HepG2 (cell line): ENCODE data around the gene KCNJ6. TPM values are rescaled to one million over a fixed set of nuclear protein-coding genes. Genes with fewer than 3 reads are reported as not detected.

Experiments
- ATAC-seq: fragments of 200-7000 bp; cut with Tn5 transposase; 3 replicates; pipeline ENCODE4 v1.9.1; 2020; ENCODE audit warnings: mild to moderate bottlenecking, moderate library complexity
- BruUV-seq: library from RNA; stranded (reverse); fragments of 400-500 nt; replicated peaks from 2 replicates; lab custom pipeline; 2021; lab: Mats Ljungman, UMichigan
- CTCF ChIA-PET: fragments of 300-600 bp; formaldehyde crosslinking; extraction: SDS; loops from one replicate; lab custom pipeline; 2021; ENCODE audit warnings: low total read pairs, inconsistent platforms, low intra/inter-chr PET ratio; lab: Yijun Ruan, JAX
- POLR2A ChIA-PET: fragments of 350-600 bp; sonication (Branson Sonifier 250); formaldehyde crosslinking; loops from one replicate; lab custom pipeline; 2020; ENCODE audit warnings: antibody characterized with exemption, inconsistent platforms; lab: Yijun Ruan, JAX
- DNase-seq: peaks from one replicate; pipeline ENCODE4 v3.0.0-alpha.2; 2015; ENCODE audit warnings: low spot score
- FAIRE-seq: peaks from 3 replicates; lab custom pipeline; 2011; peaks lifted over from hg19 to GRCh38; lab: Jason Lieb, UNC
- H2AFZ ChIP-seq: one replicate; pipeline ENCODE4 v1.6.1; 2011; ENCODE audit warnings: low read length, inconsistent platforms
- H3K27ac ChIP-seq: fragments of 300-600 bp; 3 replicates; pipeline ENCODE4 v1.8.0; 2011; ENCODE audit warnings: mixed run types, mild to moderate bottlenecking, mixed read lengths, low read length, inconsistent platforms; ENCODE audit not compliant: insufficient read depth; ENCODE audit errors: extremely low read length
- H3K27me3 ChIP-seq, 2 experiments: fragments of 200-600 bp in 1 of 2; 2 replicates in 1 of 2; 3 replicates in 1 of 2; pipeline versions ENCODE4 v1.6.0 to v1.8.0; 2011; ENCODE audit warnings: low read length in 2 of 2, mild to moderate bottlenecking in 2 of 2, moderate library complexity in 2 of 2, inconsistent platforms in 1 of 2; ENCODE audit not compliant: insufficient read depth in 2 of 2, control insufficient read depth in 1 of 2
- H3K36me3 ChIP-seq, 2 experiments: fragments of 200-600 bp in 1 of 2; replicated peaks in 1 of 2; 2 replicates in 1 of 2; 3 replicates in 1 of 2; pipeline versions ENCODE4 v1.5.1 to v1.8.0; 2011; ENCODE audit warnings: low read length in 2 of 2, inconsistent platforms in 1 of 2; ENCODE audit not compliant: insufficient read depth in 2 of 2, control insufficient read depth in 1 of 2
- H3K4me1 ChIP-seq: 2 replicates; pipeline ENCODE4 v1.5.1; 2012; ENCODE audit warnings: low read length, inconsistent platforms; ENCODE audit not compliant: insufficient read depth
- H3K4me2 ChIP-seq: 2 replicates; pipeline ENCODE4 v1.6.0; 2011; ENCODE audit warnings: low read depth, low read length, inconsistent platforms
- H3K4me3 ChIP-seq, 3 experiments: fragments of 200-600 bp in 1 of 3; sonication (generic), shearing (Covaris generic) in 1 of 3; replicated peaks in 1 of 3; 2 replicates each; pipeline ENCODE4 v1.5.1; 2011 to 2016; ENCODE audit warnings: low read length in 3 of 3, inconsistent platforms in 2 of 3, low read depth in 2 of 3, mild to moderate bottlenecking in 2 of 3, control low read depth in 1 of 3, mixed read lengths in 1 of 3; ENCODE audit not compliant: insufficient read depth in 1 of 3
- H3K79me2 ChIP-seq: one replicate; pipeline ENCODE4 v1.6.1; 2011; ENCODE audit warnings: low read length, inconsistent platforms; ENCODE audit not compliant: insufficient read depth
- H3K9ac ChIP-seq: 2 replicates; pipeline ENCODE4 v1.6.0; 2011; ENCODE audit warnings: mild to moderate bottlenecking, low read depth, low read length, inconsistent platforms; ENCODE audit not compliant: insufficient read depth
- H3K9me3 ChIP-seq: 2 replicates; pipeline ENCODE4 v1.5.1; 2012; ENCODE audit warnings: mild to moderate bottlenecking, low read length
- H4K20me1 ChIP-seq: 2 replicates; pipeline ENCODE4 v1.6.0; 2011; ENCODE audit warnings: inconsistent platforms, mild to moderate bottlenecking, low read length, moderate library complexity; ENCODE audit not compliant: insufficient read depth
- AKAP8 ChIP-seq: sonication (generic); formaldehyde crosslinking; IDR thresholded peaks from 2 replicates; pipeline ENCODE4 v1.5.1; 2020; ENCODE audit warnings: mild to moderate bottlenecking, missing genetic modification reagents
- CBFB ChIP-seq: sonication (generic); formaldehyde crosslinking; IDR thresholded peaks from 2 replicates; pipeline ENCODE4 v1.4.0; 2020; ENCODE audit warnings: missing genetic modification reagents
- FOXK2 ChIP-seq: fragments of 450-650 bp; IDR thresholded peaks from 2 replicates; pipeline ENCODE4 v1.6.1; 2016
- MYC ChIP-seq: sonication (generic); formaldehyde crosslinking; IDR thresholded peaks from 2 replicates; pipeline ENCODE4 v1.9.0; 2021; ENCODE audit warnings: missing genetic modification reagents, borderline replicate concordance
- RFXANK ChIP-seq: IDR thresholded peaks from 2 replicates; pipeline ENCODE4 v1.6.1; 2016
- THAP11 ChIP-seq: IDR thresholded peaks from 2 replicates; pipeline ENCODE4 v1.6.1; 2016; ENCODE audit warnings: missing biosample characterization, missing genetic modification reagents
- U2AF1 ChIP-seq: fragments of 200-400 bp; formaldehyde crosslinking; optimal IDR thresholded peaks from 2 replicates; pipeline ENCODE3; 2017; ENCODE audit warnings: mild to moderate bottlenecking, low read depth, low read length
- ZNF777 ChIP-seq: sonication (generic); formaldehyde crosslinking; IDR thresholded peaks from 2 replicates; pipeline ENCODE4 v1.4.0; 2020; ENCODE audit warnings: missing genetic modification reagents
- WGBS: methylation state at CpG from one replicate; pipeline ENCODE4 v1.1.6; 2017; ENCODE audit warnings: low lambda C conversion rate; 5-methylcytosine and 5-hydroxymethylcytosine counted together
- in situ Hi-C: cut with HindIII; loops from 2 replicates; pipeline ENCODE4 v1.10.0; 2017; ENCODE audit warnings: low pct_unique_long_range_greater_than_20kb; ENCODE audit not compliant: extremely low pct_ligation_motif_present
- intact Hi-C: fragments of 100-400 bp; cut with micrococcal nuclease; formaldehyde crosslinking; loops from one replicate; pipeline ENCODE4 v1.10.0; 2022; ENCODE audit not compliant: unreplicated experiment
- polyA plus RNA-seq, 8 experiments: library from polyadenylated mRNA; depleted of rRNA in 3 of 8; stranded (reverse) in 7 of 8; unstranded in 1 of 8; fragments of >200 nt; fragmentation: Illumina TruSeq in 4 of 8; extraction: Trizol in 4 of 8; gene quantifications; 2 replicates each; pipeline versions ENCODE4 v1.2.1 to v1.2.3, GENCODE V29; 2011 to 2016; ENCODE audit warnings: low read depth in 4 of 8, missing spikeins in 1 of 8, mixed read lengths in 1 of 8; ENCODE audit not compliant: insufficient read depth in 1 of 8
- total RNA-seq, 5 experiments: library from RNA; depleted of rRNA; stranded (reverse); fragments of >200 nt; fragmentation: Illumina TruSeq; extraction: Trizol; gene quantifications; 2 replicates each; pipeline ENCODE4 v1.2.3, GENCODE V29; 2016; ENCODE audit warnings: low read depth in 1 of 5

Gene KCNJ6
- total and polyA plus RNA-seq, 2 of the 13 experiments (the other 11 are each of a cell fraction or from before 2014, with no cell fraction given): not detected

DNA sequence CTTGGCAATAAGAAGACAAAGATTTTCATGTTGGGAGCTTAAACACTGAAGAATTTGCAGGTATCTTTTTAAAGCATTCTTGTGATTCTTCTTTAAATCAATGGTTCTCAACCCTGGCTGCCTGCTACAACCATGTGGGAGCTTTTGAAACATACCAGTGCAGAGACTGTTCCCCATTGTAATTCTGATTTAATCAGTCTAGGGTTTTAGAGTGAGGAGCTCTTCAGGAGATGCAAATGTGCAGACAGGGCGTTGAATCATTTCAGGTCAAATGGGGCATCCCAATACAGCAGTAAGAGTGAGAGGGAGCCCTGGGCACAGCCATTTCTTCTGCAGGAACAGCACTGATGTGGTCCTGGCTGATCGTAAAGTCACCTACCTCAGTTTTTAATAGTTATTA, 24.3 kb downstream of the KCNJ6 start:
- no TSS peak for BruUV-seq
- FAIRE-seq: no peak
- H2AFZ ChIP-seq: no peak overlapping the region
- intact Hi-C loops: no loop called here
- H3K4me1 ChIP-seq: no peaks in the 10 kb centered on the region
- H3K27me3 ChIP-seq: no peaks in the 10 kb centered on the region; a peak in 1 of 5 replicates
- CTCF ChIA-PET: no interaction called here
- POLR2A ChIA-PET: no interaction called here
- no peaks in the 10 kb centered on the region for H3K36me3 ChIP-seq
- no peak overlapping the region for H3K27ac ChIP-seq
- no peaks in the 10 kb centered on the region for H3K79me2 ChIP-seq
- H3K9me3 ChIP-seq: no peaks in the 10 kb centered on the region
- no peak for ATAC-seq
- TF ChIP-seq U2AF1 (no peak), AKAP8 (CRISPR knock-in tag) (no peak), RFXANK (CRISPR knock-in tag) (no peak)
- TF ChIP-seq, all 625 proteins: peak for 0
- 13% methylated on average over 2 of the region's 2 CpGs for WGBS
- Histone ChIP-seq H3K9ac (no peak overlapping the region), H3K4me3 (no peak overlapping the region), H4K20me1 (no peaks in the 10 kb centered on the region), H3K4me2 (no peak overlapping the region)
- in situ Hi-C loops: no loop called here
- no peak for DNase-seq

- ATAC-seq: no peak
- intact Hi-C loops (no loop called here), in situ Hi-C loops (no loop called here)
- Histone ChIP-seq H3K4me1 (no peaks in the 10 kb centered on the region), H3K79me2 (no peaks in the 10 kb centered on the region), H3K27me3 (no peaks in the 10 kb centered on the region), H3K27ac (no peak overlapping the region), H3K4me2 (no peak overlapping the region), H3K9me3 (no peaks in the 10 kb centered on the region), H3K4me3 (no peak overlapping the region), H4K20me1 (no peaks in the 10 kb centered on the region), H3K9ac (no peak overlapping the region), H2AFZ (no peak overlapping the region), H3K36me3 (no peaks in the 10 kb centered on the region)
- CTCF ChIA-PET: no interaction called here
- BruUV-seq: no TSS peak
- DNase-seq: no peak
- POLR2A ChIA-PET: no interaction called here
- FAIRE-seq: no peak
- WGBS: 0% methylated on average over 4 of the region's 6 CpGs
- no peak for TF ChIP-seq MYC (CRISPR knock-in tag)
- no peak for TF ChIP-seq FOXK2
- TF ChIP-seq CBFB (CRISPR knock-in tag): no peak
- no peak for TF ChIP-seq ZNF777 (CRISPR knock-in tag)
- TF ChIP-seq THAP11 (CRISPR knock-in tag): no peak
Observed at GRCh38 chr21:37888659-37889058, 27.6 kb downstream of the KCNJ6 start.
